ENCODE data around the gene PLXDC1. TPM values are rescaled to one million over a fixed set of nuclear protein-coding genes. Genes with fewer than 3 reads are reported as not detected.

Gene PLXDC1
- total RNA-seq, 1 donor: under 0.01 TPM

DNA sequence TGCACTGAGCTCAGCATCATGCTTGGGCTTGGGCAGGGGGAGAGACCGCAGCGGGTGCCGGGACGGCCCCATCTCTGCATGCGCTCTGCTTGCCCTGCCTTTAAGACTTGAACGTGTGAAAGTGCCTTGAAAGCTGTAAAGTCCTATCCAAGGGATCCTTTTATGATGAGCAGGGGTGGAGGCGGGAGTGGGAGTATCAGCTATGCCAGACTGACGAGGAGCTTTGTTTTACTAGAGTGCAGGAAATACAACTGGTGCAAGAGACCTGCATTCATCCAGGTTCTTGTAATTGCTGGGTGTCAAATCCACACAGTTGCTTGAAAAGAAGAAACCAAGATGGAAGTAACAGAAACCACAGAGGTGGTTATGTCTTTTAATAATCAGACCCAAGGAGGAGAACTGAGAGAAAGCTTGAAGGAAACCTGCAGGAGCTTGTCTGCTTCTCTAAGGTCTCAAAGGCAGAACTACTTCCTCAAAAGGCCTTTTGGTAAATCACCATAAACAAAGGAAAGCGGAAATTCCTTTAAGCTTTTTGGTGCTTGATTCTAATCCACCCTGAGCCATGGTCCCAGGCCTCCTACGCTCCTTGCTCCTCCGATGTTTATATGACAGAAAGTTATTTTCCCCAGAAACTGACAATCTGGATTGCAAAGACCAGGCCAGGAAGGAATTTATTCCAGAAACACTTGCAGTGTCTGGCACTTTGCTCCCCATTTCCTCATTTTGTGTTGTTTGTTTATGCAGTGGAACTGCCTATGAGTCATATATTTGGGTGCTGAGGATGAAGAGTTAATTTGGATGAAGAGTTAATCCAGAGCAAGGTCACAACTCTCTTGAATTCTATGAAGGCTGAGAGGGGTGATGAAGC, 132.9 kb downstream of the PLXDC1 start:
- peak in 1 of 3 donors; percentile 48 for DNase-seq (ENCODE audit: low read depth in 2 of 3, low spot score in 2 of 3)

GRCh38 chr17:39016193-39017153, 135.0 kb downstream of the PLXDC1 start:
- no peak for DNase-seq (ENCODE audit: low read depth in 2 of 3, low spot score in 2 of 3)

GRCh38 chr17:39015546-39015935, 135.9 kb downstream of the PLXDC1 start:
- DNase-seq (ENCODE audit: low read depth in 2 of 3, low spot score in 2 of 3): no peak

GRCh38 chr17:39014795-39015545, 136.5 kb downstream of the PLXDC1 start:
- no peak for DNase-seq (ENCODE audit: low read depth in 2 of 3, low spot score in 2 of 3)

DNA sequence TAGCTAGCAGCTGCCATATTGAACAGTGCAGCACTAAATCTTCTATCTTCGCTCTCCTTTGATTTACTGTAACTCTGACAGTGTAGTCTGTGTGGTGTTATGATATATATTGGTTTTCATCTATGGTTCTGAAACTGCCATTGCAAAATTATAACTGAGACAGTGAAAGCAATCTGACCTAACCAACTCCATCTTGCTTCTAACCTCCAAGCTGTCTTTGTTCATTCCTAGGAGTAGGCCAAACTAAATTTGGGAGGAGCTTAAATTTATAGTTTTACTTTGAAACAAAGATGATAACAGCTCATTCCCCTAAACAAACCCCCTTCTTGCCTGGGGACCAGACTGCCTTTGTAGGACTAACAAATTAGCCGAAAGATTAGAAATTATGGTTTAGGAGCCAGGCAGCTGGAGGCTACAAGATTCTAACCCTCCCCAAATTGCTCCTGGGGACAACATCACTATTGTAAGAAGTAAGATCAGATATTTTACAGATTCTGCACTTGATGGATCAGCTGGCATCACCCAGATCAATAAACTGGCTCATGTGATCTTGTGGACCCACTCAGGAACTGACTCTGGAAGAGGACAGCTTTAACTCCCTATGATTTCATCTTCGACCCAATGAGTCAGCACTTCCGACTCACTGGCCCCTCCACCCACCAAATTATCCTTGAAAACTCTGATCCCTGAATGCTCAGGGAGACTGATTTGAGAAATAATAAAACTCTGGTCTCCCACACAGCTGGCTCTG, 137.2 kb downstream of the PLXDC1 start:
- DNase-seq (ENCODE audit: low read depth in 2 of 3, low spot score in 2 of 3): no peak

Small RNA genes within 50 kb of the gene (small RNA-seq; reads per million reads assigned to genes)
- gene AC091178.1: not detected

Other genes starting within 250 kb of the PLXDC1 start
- not detected for gene FBXO47, start 184.2 kb downstream of the PLXDC1 start, total RNA-seq
- gene ARL5C, start 14.5 kb upstream of the PLXDC1 start, total RNA-seq: 0.54 TPM
- gene CACNB1, start 46.0 kb upstream of the PLXDC1 start, total RNA-seq: 4.8 TPM
- 3,460 TPM for gene RPL19, start 48.6 kb upstream of the PLXDC1 start, total RNA-seq
- not detected for gene STAC2, start 74.3 kb upstream of the PLXDC1 start, total RNA-seq
- 22.4 TPM for gene FBXL20, start 250.0 kb upstream of the PLXDC1 start, total RNA-seq

Data from hematopoietic multipotent progenitor cell (in vitro differentiated cells).